ENCODE data around the gene SMIM14.

GRCh38 chr4:39626261-39626660, 12.4 kb downstream of the SMIM14 start:
- no peak for TF ChIP-seq EZH2 (IDR thresholded peaks at IDR 0.05; ENCODE audit: borderline replicate concordance, low read depth, low read length, poor library complexity, severe bottlenecking)
- TF ChIP-seq, protein P1, sequence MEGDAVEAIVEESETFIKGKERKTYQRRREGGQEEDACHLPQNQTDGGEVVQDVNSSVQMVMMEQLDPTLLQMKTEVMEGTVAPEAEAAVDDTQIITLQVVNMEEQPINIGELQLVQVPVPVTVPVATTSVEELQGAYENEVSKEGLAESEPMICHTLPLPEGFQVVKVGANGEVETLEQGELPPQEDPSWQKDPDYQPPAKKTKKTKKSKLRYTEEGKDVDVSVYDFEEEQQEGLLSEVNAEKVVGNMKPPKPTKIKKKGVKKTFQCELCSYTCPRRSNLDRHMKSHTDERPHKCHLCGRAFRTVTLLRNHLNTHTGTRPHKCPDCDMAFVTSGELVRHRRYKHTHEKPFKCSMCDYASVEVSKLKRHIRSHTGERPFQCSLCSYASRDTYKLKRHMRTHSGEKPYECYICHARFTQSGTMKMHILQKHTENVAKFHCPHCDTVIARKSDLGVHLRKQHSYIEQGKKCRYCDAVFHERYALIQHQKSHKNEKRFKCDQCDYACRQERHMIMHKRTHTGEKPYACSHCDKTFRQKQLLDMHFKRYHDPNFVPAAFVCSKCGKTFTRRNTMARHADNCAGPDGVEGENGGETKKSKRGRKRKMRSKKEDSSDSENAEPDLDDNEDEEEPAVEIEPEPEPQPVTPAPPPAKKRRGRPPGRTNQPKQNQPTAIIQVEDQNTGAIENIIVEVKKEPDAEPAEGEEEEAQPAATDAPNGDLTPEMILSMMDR (conservative IDR thresholded peaks at IDR 0.05; ENCODE audit: low read depth, low read length): no peak
